ENCODE results near the gene ZMIZ1. TPM values are rescaled to one million over a fixed set of nuclear protein-coding genes. Genes with fewer than 3 reads are reported as not detected.
"Not testable (repeated sequence)": the region's sequence is repeated elsewhere in the genome, so short reads cannot be mapped to it uniquely, and the experiment has no call there.

Gene ZMIZ1
- total RNA-seq, 1 donor from 2014 or later = 85.2 TPM

DNA sequence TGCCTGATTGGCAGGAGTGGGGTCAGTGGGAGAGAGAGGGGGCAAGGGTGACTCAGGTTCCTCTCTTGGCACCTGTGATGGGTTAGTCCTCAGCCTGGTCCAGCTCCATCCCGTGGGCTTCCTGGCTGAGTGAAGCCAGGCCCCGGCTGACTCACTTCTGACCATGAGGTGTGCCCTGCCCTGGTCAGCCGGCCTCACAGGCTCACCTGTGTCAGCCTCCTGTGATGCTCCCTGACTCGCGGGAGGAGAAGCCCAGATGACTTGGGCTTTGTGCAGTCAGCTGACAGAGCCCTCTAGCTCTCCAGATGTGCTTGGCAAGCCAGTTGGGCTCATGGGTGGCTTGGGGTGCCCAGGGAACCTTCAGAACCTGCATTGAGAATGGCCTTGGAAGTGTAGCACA lies 262.5 kb downstream of the ZMIZ1 start:
- TF ChIP-seq, protein P1, sequence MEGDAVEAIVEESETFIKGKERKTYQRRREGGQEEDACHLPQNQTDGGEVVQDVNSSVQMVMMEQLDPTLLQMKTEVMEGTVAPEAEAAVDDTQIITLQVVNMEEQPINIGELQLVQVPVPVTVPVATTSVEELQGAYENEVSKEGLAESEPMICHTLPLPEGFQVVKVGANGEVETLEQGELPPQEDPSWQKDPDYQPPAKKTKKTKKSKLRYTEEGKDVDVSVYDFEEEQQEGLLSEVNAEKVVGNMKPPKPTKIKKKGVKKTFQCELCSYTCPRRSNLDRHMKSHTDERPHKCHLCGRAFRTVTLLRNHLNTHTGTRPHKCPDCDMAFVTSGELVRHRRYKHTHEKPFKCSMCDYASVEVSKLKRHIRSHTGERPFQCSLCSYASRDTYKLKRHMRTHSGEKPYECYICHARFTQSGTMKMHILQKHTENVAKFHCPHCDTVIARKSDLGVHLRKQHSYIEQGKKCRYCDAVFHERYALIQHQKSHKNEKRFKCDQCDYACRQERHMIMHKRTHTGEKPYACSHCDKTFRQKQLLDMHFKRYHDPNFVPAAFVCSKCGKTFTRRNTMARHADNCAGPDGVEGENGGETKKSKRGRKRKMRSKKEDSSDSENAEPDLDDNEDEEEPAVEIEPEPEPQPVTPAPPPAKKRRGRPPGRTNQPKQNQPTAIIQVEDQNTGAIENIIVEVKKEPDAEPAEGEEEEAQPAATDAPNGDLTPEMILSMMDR (IDR thresholded peaks at IDR 0.05; ENCODE audit: unreplicated experiment) = no peak
- peaks cover 18% of the 10 kb centered on the region for H3K27me3 Mint-ChIP-seq
- no peaks in the 10 kb centered on the region for H3K36me3 Mint-ChIP-seq (ENCODE audit: insufficient read depth)
- H3K9me3 Mint-ChIP-seq (ENCODE audit: low read depth) = no peaks in the 10 kb centered on the region
- H3K27ac Mint-ChIP-seq = no peak overlapping the region
- H3K4me3 Mint-ChIP-seq (ENCODE audit: low read depth) = no peak overlapping the region
- H3K4me1 Mint-ChIP-seq (ENCODE audit: low read depth) = no peaks in the 10 kb centered on the region
- no peak for DNase-seq (ENCODE audit: low spot score, unreplicated experiment)

DNA sequence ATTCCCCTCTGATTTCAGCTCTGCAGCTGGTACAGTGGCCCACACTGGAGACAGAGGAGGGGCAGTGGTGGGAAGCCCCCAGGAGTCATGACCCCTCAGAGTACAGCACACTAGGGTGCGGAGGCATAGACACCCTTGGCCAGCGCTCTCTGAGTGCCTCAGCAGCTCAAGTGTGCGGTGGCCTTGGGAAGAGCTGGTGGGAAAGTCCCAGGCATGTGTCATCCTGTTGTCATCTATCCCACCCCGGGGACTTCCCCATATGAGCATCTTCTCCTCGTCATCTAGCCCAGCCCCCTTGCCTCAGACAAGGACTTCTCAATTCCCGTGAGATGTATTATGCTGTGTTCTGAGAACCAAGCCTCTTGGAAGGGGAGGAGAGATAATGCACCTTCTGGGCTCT lies 262.9 kb downstream of the ZMIZ1 start:
- TF ChIP-seq, protein P1 (IDR thresholded peaks at IDR 0.05; ENCODE audit: unreplicated experiment) = no peak
- no peak overlapping the region for H3K4me3 Mint-ChIP-seq (ENCODE audit: low read depth)
- DNase-seq (ENCODE audit: low spot score, unreplicated experiment) = no peak
- H3K36me3 Mint-ChIP-seq (ENCODE audit: insufficient read depth) = no peaks in the 10 kb centered on the region
- peaks cover 20% of the 10 kb centered on the region for H3K27me3 Mint-ChIP-seq
- H3K27ac Mint-ChIP-seq = no peak overlapping the region
- H3K4me1 Mint-ChIP-seq (ENCODE audit: low read depth) = no peaks in the 10 kb centered on the region
- no peaks in the 10 kb centered on the region for H3K9me3 Mint-ChIP-seq (ENCODE audit: low read depth)

DNA sequence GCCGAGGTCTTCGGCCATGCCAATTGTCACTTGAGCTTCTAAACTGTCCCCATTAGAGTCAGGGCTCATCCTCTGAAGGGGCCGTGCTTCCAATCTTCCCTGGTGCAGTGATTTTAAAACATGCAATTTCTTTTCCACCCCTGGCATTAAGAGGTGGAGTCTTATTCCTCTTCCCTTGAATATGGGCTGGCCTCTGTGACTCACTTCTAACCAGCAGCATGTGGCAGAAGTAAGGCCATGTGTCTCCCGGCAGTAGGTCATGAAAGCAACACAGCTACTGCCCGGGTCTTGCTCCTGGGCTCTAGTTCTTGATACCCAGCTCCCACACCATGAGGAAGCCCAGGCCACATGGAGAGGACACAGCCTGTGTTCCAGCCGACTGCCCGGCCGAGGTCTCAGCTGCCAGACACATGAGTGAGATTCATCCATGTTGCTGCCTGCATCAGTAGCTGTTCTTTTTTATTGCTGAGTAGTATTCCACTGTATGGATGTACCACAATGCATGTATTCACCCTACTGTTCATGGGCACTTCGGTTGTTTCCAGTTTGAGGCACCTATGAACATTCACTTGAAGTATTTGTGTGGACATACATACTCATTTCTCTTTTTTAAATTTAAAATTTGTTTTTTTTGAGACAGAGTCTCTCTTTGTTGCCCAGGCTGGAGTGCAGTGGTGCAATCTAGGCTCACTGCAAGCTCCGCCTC lies 264.0 kb downstream of the ZMIZ1 start:
- not testable (repeated sequence) for DNase-seq (ENCODE audit: low spot score, unreplicated experiment); H3K36me3 Mint-ChIP-seq (ENCODE audit: insufficient read depth); H3K27ac Mint-ChIP-seq; H3K9me3 Mint-ChIP-seq (ENCODE audit: low read depth); H3K4me3 Mint-ChIP-seq (ENCODE audit: low read depth); H3K4me1 Mint-ChIP-seq (ENCODE audit: low read depth)
- peaks cover 24% of the 10 kb centered on the region for H3K27me3 Mint-ChIP-seq

DNA sequence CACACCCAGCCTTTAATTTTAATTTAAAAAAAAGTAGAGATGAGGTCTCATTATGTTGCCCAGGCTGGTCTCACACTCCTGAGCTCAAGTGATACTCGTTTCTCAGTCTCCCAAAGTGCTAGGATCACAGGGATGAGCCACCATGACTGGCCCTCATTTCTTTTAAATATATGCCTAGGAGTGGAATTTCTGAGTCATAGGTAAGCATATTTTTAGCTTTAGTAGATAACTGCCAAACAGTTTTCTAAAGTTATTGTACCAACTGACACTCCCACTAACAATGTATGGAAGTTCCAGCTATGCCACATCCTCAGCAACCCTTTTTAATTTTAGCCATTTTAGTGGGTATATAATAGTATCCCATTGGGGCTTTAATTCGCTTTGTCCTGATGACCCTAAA lies 264.7 kb downstream of the ZMIZ1 start:
- Mint-ChIP-seq H3K36me3 (ENCODE audit: insufficient read depth) (no peaks in the 10 kb centered on the region), H3K9me3 (ENCODE audit: low read depth) (no peaks in the 10 kb centered on the region), H3K4me1 (ENCODE audit: low read depth) (no peaks in the 10 kb centered on the region), H3K27ac (no peak overlapping the region), H3K4me3 (ENCODE audit: low read depth) (no peak overlapping the region), H3K27me3 (peaks cover 24% of the 10 kb centered on the region)
- no peak for DNase-seq (ENCODE audit: low spot score, unreplicated experiment)
- TF ChIP-seq, protein P1 (IDR thresholded peaks at IDR 0.05; ENCODE audit: unreplicated experiment) = no peak

DNA sequence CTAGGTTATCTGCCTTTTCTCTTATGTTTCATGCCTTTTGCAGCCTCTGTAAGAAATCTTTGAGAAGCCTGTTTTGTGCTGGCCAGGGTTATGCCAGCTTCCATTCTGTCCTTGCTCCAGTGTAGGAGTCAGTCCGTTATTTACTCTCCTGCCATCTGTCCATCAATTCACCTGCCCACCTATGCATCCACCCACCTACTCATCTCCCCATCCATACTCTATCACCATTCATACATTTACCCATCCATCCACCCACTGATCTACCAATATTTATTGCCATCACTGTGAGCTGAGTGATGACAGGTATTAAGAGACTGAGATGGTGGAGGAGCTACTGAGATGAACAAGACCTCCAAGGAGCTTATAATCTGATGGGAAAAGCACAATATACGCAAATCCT lies 265.8 kb downstream of the ZMIZ1 start:
- Mint-ChIP-seq H3K27ac (no peak overlapping the region), H3K4me3 (ENCODE audit: low read depth) (no peak overlapping the region), H3K4me1 (ENCODE audit: low read depth) (no peaks in the 10 kb centered on the region), H3K36me3 (ENCODE audit: insufficient read depth) (no peaks in the 10 kb centered on the region), H3K27me3 (peaks cover 24% of the 10 kb centered on the region), H3K9me3 (ENCODE audit: low read depth) (no peaks in the 10 kb centered on the region)
- DNase-seq (ENCODE audit: low spot score, unreplicated experiment) = no peak
- TF ChIP-seq, protein P1 (IDR thresholded peaks at IDR 0.05; ENCODE audit: unreplicated experiment) = no peak

DNA sequence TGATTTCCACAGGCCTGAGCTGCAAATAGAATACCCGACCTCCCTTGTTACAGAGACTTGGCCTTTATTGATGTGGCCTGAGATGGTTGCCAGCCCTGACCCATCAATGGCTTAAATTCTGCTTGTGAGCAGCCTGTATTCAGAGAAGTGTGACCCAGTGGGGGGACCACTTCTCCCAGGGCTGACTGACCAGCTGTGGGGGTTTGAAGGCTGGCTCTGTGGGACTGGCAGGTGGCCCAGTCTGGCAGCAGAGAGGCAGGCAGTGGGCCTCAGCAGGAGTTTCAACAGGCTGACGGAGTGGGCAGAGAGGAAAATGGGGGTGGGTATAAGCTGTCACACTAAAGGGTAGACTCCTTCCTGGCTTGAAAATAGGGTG lies 266.3 kb downstream of the ZMIZ1 start:
- Mint-ChIP-seq H3K4me3 (ENCODE audit: low read depth) (no peak overlapping the region), H3K4me1 (ENCODE audit: low read depth) (no peaks in the 10 kb centered on the region)

More for the DNA sequence above, 266.3 kb downstream of the ZMIZ1 start:
- Mint-ChIP-seq H3K36me3 (ENCODE audit: insufficient read depth) (no peaks in the 10 kb centered on the region), H3K9me3 (ENCODE audit: low read depth) (no peaks in the 10 kb centered on the region), H3K27ac (no peak overlapping the region), H3K27me3 (peaks cover 19% of the 10 kb centered on the region)
- TF ChIP-seq, protein P1 (IDR thresholded peaks at IDR 0.05; ENCODE audit: unreplicated experiment) = no peak
- DNase-seq (ENCODE audit: low spot score, unreplicated experiment) = no peak
